Activated CD4-positive, CD25-positive, alpha-beta regulatory T cell treated with anti-CD3 and anti-CD28 coated beads, Interleukin-2, amount 50 U/mL, for 72 hours (primary cell): Measurements from ENCODE around the gene CHRNA5.

ENCODE experiments used
- DNase-seq: peaks from one replicate; pipeline ENCODE4 v3.0.0; 2021

Gene CHRNA5

GRCh38 chr15:78640527-78641101, 75.3 kb downstream of the CHRNA5 start:
- DNase-seq = no peak

DNA sequence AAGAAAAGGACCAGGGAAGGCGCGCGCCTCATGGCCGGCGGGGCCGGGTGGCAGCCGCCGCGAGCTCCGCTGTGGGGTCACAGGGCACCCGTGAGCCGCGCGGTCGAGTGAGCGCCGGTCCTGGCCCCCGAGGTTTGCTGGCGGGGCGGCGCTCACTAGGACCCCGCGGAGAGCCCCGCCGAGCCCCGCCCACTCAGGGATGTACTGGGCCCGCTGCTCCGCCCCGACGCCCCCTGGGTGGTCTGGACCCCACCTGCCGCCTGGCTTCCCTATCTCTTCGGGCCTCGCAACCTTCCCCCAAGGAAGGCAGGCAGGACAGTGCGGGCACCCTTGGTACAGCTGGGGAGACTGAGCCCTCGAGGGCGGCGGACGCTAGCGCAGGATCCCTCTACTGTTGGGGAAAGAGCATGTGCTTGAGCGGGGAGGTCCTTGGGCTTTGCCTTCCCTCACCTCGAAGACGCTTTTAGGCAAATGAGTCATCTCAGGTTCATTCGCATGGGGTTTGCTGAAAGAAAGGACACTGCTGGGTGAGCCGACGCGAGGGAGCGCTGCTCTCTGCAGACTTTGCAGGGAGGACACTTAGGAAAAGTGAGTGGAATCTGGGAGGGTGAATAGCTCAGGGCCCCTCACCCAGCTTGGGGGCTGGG, 75.9 kb downstream of the CHRNA5 start, which contains the start of gene CHRNB4:
Gene CHRNB4, minus strand, starts transcription at position 109 of the 647 bp plus-strand sequence. Its CDS starts 77 bp downstream, at position 32.
- DNase-seq = no peak

- DNase-seq = no peak
Measured at GRCh38 chr15:78641749-78642275, 76.5 kb downstream of the CHRNA5 start.

DNA sequence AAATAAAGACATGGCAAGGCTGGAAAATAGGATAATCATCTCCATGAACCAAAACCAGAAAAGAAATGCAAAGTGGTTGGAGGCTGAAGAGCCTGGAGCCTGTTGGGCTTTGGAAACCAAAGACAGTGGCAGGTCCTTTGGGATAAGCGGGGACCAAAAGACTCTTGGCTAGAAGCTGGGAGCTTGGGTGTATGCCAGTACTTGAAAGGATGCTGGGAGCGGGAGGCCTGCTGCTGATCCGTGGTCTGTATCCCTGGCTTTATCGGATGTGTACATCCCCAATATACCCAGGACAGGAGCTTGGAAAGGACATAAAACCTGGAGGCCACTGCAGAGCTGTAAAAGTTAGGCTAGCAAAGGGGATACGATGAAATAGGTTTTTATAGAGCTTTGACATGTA, 77.0 kb downstream of the CHRNA5 start:
- no peak for DNase-seq
